ENCODE measurements around the gene KCNJ15.

DNA sequence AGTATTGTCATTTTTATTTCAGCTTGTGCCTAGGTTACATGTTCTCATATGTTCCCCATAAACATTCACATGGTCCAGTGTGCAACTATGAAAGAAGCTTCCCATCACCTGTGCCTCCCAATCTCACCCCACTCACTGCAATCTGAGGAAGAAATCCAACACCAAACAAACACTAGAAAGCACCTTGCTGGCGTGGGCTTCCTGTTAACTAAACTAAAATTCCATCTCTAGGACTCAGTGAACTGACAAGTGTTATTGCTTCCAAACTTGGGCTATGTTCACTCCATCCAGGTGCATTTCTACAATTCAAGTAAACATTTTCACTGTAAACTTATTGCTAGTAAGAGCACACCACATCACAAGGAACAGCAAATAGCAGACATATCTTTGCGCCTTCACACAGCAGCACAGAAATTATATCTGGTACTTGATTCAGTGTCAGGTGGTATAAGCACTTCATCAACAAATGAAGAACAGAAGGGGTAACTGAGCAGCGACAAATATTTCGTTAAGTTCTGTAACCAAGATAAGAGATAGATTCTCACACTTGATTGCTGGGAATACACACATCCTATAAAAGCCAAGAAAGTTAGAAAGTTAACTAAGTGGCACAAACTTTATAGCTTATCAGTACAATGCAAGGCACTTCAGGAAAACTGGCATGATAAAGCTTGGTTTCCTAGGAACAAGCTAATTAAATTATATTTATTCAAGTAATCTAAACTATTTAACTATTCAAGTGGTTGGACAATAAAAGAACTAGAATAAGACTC is 8.9 kb upstream of the KCNJ15 start:
- TF ChIP-seq POLR2A (IDR thresholded peaks at IDR 0.05): no peak
- TF ChIP-seq CTCF (IDR thresholded peaks at IDR 0.05): no peak
- TF ChIP-seq EP300 (IDR thresholded peaks at IDR 0.05; ENCODE audit: low read depth): no peak
- no peak for TF ChIP-seq POLR2AphosphoS5 (IDR thresholded peaks at IDR 0.05)

Measured in transverse colon (tissue), 4 donors.